Measurements from ENCODE around the gene C3orf85.

The C3orf85 gene

GRCh38 chr3:109154979-109155378 lies 18.5 kb downstream of the C3orf85 start:
- no peak for DNase-seq

GRCh38 chr3:109155828-109156227 lies 19.3 kb downstream of the C3orf85 start:
- DNase-seq = no peak

- DNase-seq = no peak
Observed at GRCh38 chr3:109161487-109162123, 25.1 kb downstream of the C3orf85 start.

GRCh38 chr3:109165905-109166304 lies 29.4 kb downstream of the C3orf85 start:
- DNase-seq = no peak

- DNase-seq = no peak
Observed at GRCh38 chr3:109171479-109171878, 35.0 kb downstream of the C3orf85 start.

- no peak for DNase-seq
Observed at GRCh38 chr3:109175411-109175810, 38.9 kb downstream of the C3orf85 start.

GRCh38 chr3:109176726-109177125 lies 40.2 kb downstream of the C3orf85 start:
- DNase-seq = no peak

GRCh38 chr3:109177908-109178307 lies 41.4 kb downstream of the C3orf85 start:
- DNase-seq = no peak

- no peak for DNase-seq
Observed at GRCh38 chr3:109178708-109179107, 42.2 kb downstream of the C3orf85 start.

GRCh38 chr3:109184726-109185125 lies 48.2 kb downstream of the C3orf85 start:
- no peak for DNase-seq

- no peak for DNase-seq
Observed at GRCh38 chr3:109187390-109187789, 50.9 kb downstream of the C3orf85 start.

- DNase-seq = no peak
Observed at GRCh38 chr3:109188741-109189140, 52.2 kb downstream of the C3orf85 start.

GRCh38 chr3:109191421-109191820 lies 54.9 kb downstream of the C3orf85 start:
- DNase-seq = no peak

GRCh38 chr3:109195815-109196214 lies 59.3 kb downstream of the C3orf85 start:
- no peak for DNase-seq

Measured in SIG-M5 (cell line).